OCI-LY1 (cell line): ENCODE data around the gene SDK1.

Experiments
- H2AFZ ChIP-seq: fragments of 200-600 bp; sonication (generic), shearing (Covaris generic); 2 replicates; pipeline ENCODE4 v1.6.0; 2014; ENCODE audit warnings: antibody characterized with exemption, mild to moderate bottlenecking, low read length
- H3F3A ChIP-seq: fragments of 200-600 bp; sonication (generic), shearing (Covaris generic); 2 replicates; pipeline ENCODE4 v1.6.0; 2014; ENCODE audit warnings: mild to moderate bottlenecking, antibody characterized with exemption, low read length, moderate library complexity; ENCODE audit not compliant: insufficient read depth
- H3K27ac ChIP-seq: fragments of 200-600 bp; sonication (generic); 2 replicates; pipeline ENCODE4 v1.5.1; 2014; ENCODE audit warnings: low read length, mixed run types, mild to moderate bottlenecking, low read depth; ENCODE audit not compliant: poor library complexity, severe bottlenecking
- H3K27me3 ChIP-seq: fragments of 200-600 bp; sonication (generic); 2 replicates; pipeline ENCODE4 v1.6.0; 2014; ENCODE audit warnings: antibody characterized with exemption, mild to moderate bottlenecking, low read length, moderate library complexity; ENCODE audit not compliant: insufficient read depth
- H3K36me3 ChIP-seq: fragments of 200-600 bp; sonication (generic); 2 replicates; pipeline ENCODE4 v1.6.1; 2014; ENCODE audit warnings: mild to moderate bottlenecking, antibody characterized with exemption, low read length, moderate library complexity, mixed read lengths; ENCODE audit not compliant: insufficient read depth
- H3K4me1 ChIP-seq: fragments of 200-600 bp; sonication (generic); 2 replicates; pipeline ENCODE4 v1.5.1; 2014; ENCODE audit warnings: mild to moderate bottlenecking, low read length, moderate library complexity; ENCODE audit not compliant: insufficient read depth, severe bottlenecking
- H3K4me2 ChIP-seq: fragments of 200-600 bp; sonication (generic), shearing (Covaris generic); 2 replicates; pipeline ENCODE4 v1.6.1; 2014; ENCODE audit warnings: low read length
- H3K4me3 ChIP-seq: fragments of 200-600 bp; sonication (generic); 2 replicates; pipeline ENCODE4 v1.5.1; 2014; ENCODE audit warnings: low read length, low read depth, mild to moderate bottlenecking, mixed read lengths; ENCODE audit not compliant: poor library complexity, severe bottlenecking
- H3K79me2 ChIP-seq: fragments of 200-600 bp; shearing (Covaris generic); 2 replicates; pipeline ENCODE4 v1.6.1; 2016; ENCODE audit warnings: mixed run types, low read length, mixed read lengths; ENCODE audit not compliant: insufficient read depth
- H3K9ac ChIP-seq: fragments of 200-600 bp; sonication (generic), shearing (Covaris generic); 2 replicates; pipeline ENCODE4 v1.6.1; 2014; ENCODE audit warnings: mild to moderate bottlenecking, low read length, mixed read lengths
- H3K9me2 ChIP-seq: fragments of 200-600 bp; sonication (generic), shearing (Covaris generic); 2 replicates; pipeline ENCODE4 v1.6.1; 2014; ENCODE audit warnings: low read depth, mild to moderate bottlenecking, low read length, mixed read lengths
- H3K9me3 ChIP-seq: fragments of 200-600 bp; shearing (Covaris generic); 2 replicates; pipeline ENCODE4 v1.6.1; 2014; ENCODE audit warnings: low read length, mixed read lengths
- H4K20me1 ChIP-seq: fragments of 200-600 bp; sonication (generic), shearing (Covaris generic); 2 replicates; pipeline ENCODE4 v1.6.0; 2016; ENCODE audit warnings: mild to moderate bottlenecking, low read length; ENCODE audit not compliant: insufficient read depth
- EZH2 ChIP-seq: fragments of 200-600 bp; sonication (generic), shearing (Covaris generic); IDR thresholded peaks from 2 replicates; pipeline ENCODE4 v1.8.0; 2017; ENCODE audit warnings: borderline replicate concordance, mixed run types, mild to moderate bottlenecking, antibody characterized with exemption, low read length, moderate library complexity, mixed read lengths
- TF ChIP-seq, protein P1 (sequence below): fragments of 200-600 bp; sonication (generic), shearing (Covaris generic); IDR thresholded peaks from 2 replicates; pipeline ENCODE4 v1.5.1; 2017; ENCODE audit warnings: mild to moderate bottlenecking, antibody characterized with exemption, low read length, moderate library complexity, mixed read lengths

Gene SDK1

DNA sequence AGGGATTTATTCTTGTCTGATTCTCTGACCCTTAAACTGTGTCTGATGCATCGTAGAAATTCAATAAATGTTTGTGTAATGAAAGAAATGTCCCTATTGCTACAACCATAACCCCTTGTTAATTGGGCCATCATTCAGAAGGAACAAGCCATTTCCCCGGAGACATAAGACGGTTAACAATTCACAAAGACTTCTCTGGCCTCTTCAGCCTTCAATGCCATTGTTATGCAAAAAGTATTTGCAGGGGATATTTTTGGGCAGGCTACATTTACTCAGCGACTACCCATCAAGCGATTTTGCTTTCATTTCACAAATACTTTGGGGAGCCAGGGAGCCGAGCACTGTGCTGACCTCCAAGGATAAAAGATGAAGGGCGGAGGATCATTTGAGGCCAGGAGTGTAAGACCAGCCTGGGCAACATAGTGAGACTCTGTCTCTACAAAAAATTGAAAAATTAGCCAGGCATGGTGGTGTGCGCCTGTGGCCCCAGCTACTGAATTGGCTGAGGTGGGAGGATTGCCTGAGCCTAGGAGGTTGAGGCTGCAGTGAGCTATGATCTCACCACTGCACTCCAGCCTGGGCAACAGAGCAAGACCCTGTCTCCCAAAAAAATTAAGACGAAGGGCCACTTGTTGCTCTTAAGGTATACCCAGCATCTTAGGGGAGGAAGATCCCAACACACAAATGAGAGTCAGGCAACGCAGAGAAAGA lies 20.0 kb upstream of the SDK1 start:
- Histone ChIP-seq H3K27ac (no peak overlapping the region), H3K9me3 (no peaks in the 10 kb centered on the region), H3K36me3 (no peaks in the 10 kb centered on the region; the same call in 1 of the 2 replicates), H3K4me1 (no peaks in the 10 kb centered on the region), H4K20me1 (no peaks in the 10 kb centered on the region), H3K9me2 (no peaks in the 10 kb centered on the region), H3K9ac (no peak overlapping the region), H3K27me3 (no peaks in the 10 kb centered on the region), H3K4me2 (no peak overlapping the region), H3F3A (no peaks in the 10 kb centered on the region), H2AFZ (no peak overlapping the region), H3K4me3 (no peak overlapping the region), H3K79me2 (no peaks in the 10 kb centered on the region)
- TF ChIP-seq EZH2 = no peak
- TF ChIP-seq, protein P1, sequence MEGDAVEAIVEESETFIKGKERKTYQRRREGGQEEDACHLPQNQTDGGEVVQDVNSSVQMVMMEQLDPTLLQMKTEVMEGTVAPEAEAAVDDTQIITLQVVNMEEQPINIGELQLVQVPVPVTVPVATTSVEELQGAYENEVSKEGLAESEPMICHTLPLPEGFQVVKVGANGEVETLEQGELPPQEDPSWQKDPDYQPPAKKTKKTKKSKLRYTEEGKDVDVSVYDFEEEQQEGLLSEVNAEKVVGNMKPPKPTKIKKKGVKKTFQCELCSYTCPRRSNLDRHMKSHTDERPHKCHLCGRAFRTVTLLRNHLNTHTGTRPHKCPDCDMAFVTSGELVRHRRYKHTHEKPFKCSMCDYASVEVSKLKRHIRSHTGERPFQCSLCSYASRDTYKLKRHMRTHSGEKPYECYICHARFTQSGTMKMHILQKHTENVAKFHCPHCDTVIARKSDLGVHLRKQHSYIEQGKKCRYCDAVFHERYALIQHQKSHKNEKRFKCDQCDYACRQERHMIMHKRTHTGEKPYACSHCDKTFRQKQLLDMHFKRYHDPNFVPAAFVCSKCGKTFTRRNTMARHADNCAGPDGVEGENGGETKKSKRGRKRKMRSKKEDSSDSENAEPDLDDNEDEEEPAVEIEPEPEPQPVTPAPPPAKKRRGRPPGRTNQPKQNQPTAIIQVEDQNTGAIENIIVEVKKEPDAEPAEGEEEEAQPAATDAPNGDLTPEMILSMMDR = no peak

DNA sequence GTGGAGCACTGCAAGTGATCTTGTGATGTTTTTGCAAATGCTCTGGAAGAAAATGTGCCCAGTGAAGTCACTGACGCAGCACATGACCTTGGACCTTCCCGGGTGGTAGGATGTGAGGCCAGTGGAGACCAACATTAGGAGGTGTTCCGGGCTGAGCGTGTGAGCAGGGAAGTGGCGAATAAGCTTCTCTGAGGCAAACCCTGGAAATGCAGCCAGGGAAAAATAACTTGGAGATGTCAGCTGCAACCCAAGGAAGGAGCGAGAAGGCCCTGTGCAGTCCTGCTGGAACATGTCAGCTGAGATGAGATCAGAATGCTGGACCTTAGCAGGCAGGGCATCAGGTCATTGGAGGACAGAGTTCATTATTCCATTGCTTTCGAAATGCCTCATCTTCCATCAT lies 18.6 kb upstream of the SDK1 start:
- no peaks in the 10 kb centered on the region for H3K36me3 ChIP-seq
- H2AFZ ChIP-seq = no peak overlapping the region
- H3K9ac ChIP-seq = no peak overlapping the region
- TF ChIP-seq, protein P1 = no peak
- TF ChIP-seq EZH2 = no peak
- H3K79me2 ChIP-seq = no peaks in the 10 kb centered on the region
- no peaks in the 10 kb centered on the region for H3K4me1 ChIP-seq
- H3K27me3 ChIP-seq = no peaks in the 10 kb centered on the region
- no peaks in the 10 kb centered on the region for H3F3A ChIP-seq
- no peak overlapping the region for H3K4me3 ChIP-seq
- H3K27ac ChIP-seq = no peak overlapping the region
- no peaks in the 10 kb centered on the region for H3K9me3 ChIP-seq
- H3K4me2 ChIP-seq = no peak overlapping the region
- H3K9me2 ChIP-seq = no peaks in the 10 kb centered on the region
- H4K20me1 ChIP-seq = no peaks in the 10 kb centered on the region

DNA sequence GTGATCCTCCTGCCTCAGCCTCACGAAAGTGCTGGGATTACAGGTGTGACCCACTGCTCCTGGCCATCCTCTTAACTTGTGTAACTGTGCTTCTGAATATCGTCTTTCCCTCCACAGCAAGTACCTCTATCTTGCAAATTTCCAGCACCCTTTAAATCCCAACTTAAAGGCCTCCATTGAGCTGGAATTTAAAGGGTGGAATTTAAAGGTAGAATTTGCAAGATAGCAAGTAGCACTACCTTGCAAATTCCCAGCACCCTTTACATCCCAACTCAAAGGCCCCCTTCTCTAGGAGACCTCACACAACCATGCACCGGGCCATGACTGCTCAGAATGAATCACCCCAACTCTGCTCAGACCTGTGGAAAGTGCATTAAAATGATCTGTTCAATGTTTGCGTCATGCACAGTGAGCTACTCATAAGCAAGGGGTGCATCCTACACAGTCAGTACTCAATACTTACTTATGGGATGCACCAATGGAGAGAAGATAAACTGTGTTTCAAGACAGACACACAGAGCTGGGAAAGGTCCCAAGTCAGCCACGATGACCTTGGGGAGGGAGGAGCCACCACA lies 17.8 kb upstream of the SDK1 start:
- H3F3A ChIP-seq = no peaks in the 10 kb centered on the region
- TF ChIP-seq, protein P1 = no peak
- TF ChIP-seq EZH2 = no peak
- no peaks in the 10 kb centered on the region for H3K79me2 ChIP-seq
- no peak overlapping the region for H3K27ac ChIP-seq
- H3K9me2 ChIP-seq = no peaks in the 10 kb centered on the region
- no peak overlapping the region for H2AFZ ChIP-seq
- no peaks in the 10 kb centered on the region for H3K9me3 ChIP-seq
- H3K4me3 ChIP-seq = no peak overlapping the region
- no peaks in the 10 kb centered on the region for H3K27me3 ChIP-seq
- no peak overlapping the region for H3K9ac ChIP-seq
- no peaks in the 10 kb centered on the region for H3K4me1 ChIP-seq
- H3K36me3 ChIP-seq = no peaks in the 10 kb centered on the region
- no peak overlapping the region for H3K4me2 ChIP-seq
- H4K20me1 ChIP-seq = no peaks in the 10 kb centered on the region
